Neural progenitor cell (in vitro differentiated cells): Measurements from ENCODE around the gene OSCP1. TPM values are rescaled to one million over a fixed set of nuclear protein-coding genes. Genes with fewer than 3 reads are reported as not detected.

Source experiments
- DNase-seq: peaks from one replicate; pipeline ENCODE4 v3.0.0-alpha.2; 2016; ENCODE audit warnings: low spot score
- H2AFZ ChIP-seq: fragments of 200-600 bp; sonication (generic); replicated peaks from 2 replicates; pipeline ENCODE4 v1.6.1; 2016; ENCODE audit warnings: antibody characterized with exemption
- H3F3A ChIP-seq: fragments of 200-600 bp; sonication (generic); 2 replicates; pipeline ENCODE4 v1.6.1; 2016; ENCODE audit warnings: antibody characterized with exemption, low read depth
- H3K27ac ChIP-seq: fragments of 200-600 bp; sonication (generic); 2 replicates; pipeline ENCODE4 v1.5.1; 2016; ENCODE audit warnings: mild to moderate bottlenecking
- H3K27me3 ChIP-seq: fragments of 200-600 bp; sonication (generic); 2 replicates; pipeline ENCODE4 v1.6.1; 2016; ENCODE audit warnings: mild to moderate bottlenecking, moderate library complexity
- H3K36me3 ChIP-seq: fragments of 200-600 bp; sonication (generic); 2 replicates; pipeline ENCODE4 v1.5.1; 2016
- H3K4me1 ChIP-seq: fragments of 200-600 bp; sonication (generic); 2 replicates; pipeline ENCODE4 v1.6.1; 2016; ENCODE audit warnings: mixed run types
- H3K4me2 ChIP-seq: fragments of 200-600 bp; sonication (generic); 2 replicates; pipeline ENCODE4 v1.6.1; 2016
- H3K4me3 ChIP-seq: fragments of 200-600 bp; sonication (generic); 2 replicates; pipeline ENCODE4 v1.5.1; 2016
- H3K79me2 ChIP-seq: fragments of 200-600 bp; sonication (generic); 2 replicates; pipeline ENCODE4 v1.6.1; 2016; ENCODE audit warnings: low read depth
- H3K9ac ChIP-seq: fragments of 200-600 bp; sonication (generic); 2 replicates; pipeline ENCODE4 v1.6.1; 2016
- H3K9me3 ChIP-seq: fragments of 200-600 bp; sonication (generic); 2 replicates; pipeline ENCODE4 v1.5.1; 2016; ENCODE audit warnings: low read depth
- H4K20me1 ChIP-seq: fragments of 200-600 bp; sonication (generic); 2 replicates; pipeline ENCODE4 v1.6.1; 2016; ENCODE audit warnings: low read depth
- H3K27ac Mint-ChIP-seq: 3 replicates; pipeline ENCODE4 v1.8.0; 2021; ENCODE audit warnings: mixed read lengths
- H3K27me3 Mint-ChIP-seq: 2 replicates; pipeline ENCODE4 v1.8.0; 2022; ENCODE audit warnings: low read depth, mild to moderate bottlenecking, inconsistent platforms, moderate library complexity, mixed read lengths; ENCODE audit not compliant: insufficient read depth
- H3K36me3 Mint-ChIP-seq: 3 replicates; pipeline ENCODE4 v1.8.0; 2021; ENCODE audit warnings: mixed read lengths
- H3K4me1 Mint-ChIP-seq: 3 replicates; pipeline ENCODE4 v1.8.0; 2021; ENCODE audit warnings: mixed read lengths
- H3K4me3 Mint-ChIP-seq: 3 replicates; pipeline ENCODE4 v1.8.0; 2021; ENCODE audit warnings: mild to moderate bottlenecking, moderate library complexity, mixed read lengths
- H3K9me3 Mint-ChIP-seq: 3 replicates; pipeline ENCODE4 v1.8.0; 2020; ENCODE audit warnings: mixed read lengths
- CTCF ChIP-seq: fragments of 200-600 bp; sonication (generic); IDR thresholded peaks from 2 replicates; pipeline ENCODE4 v1.5.1; 2017; ENCODE audit warnings: antibody characterized with exemption, mild to moderate bottlenecking
- EZH2 ChIP-seq: fragments of 200-600 bp; sonication (generic); IDR thresholded peaks from 2 replicates; pipeline ENCODE4 v1.6.1; 2017; ENCODE audit warnings: antibody characterized with exemption, mild to moderate bottlenecking, moderate library complexity
- EZH2phosphoT487 ChIP-seq: fragments of 200-600 bp; sonication (generic); IDR thresholded peaks from 2 replicates; pipeline ENCODE4 v1.6.1; 2017; ENCODE audit warnings: antibody characterized with exemption
- total RNA-seq: library from RNA; depleted of rRNA; stranded (reverse); fragments of >200 nt; gene quantifications from 2 replicates; pipeline ENCODE4 v1.2.3, GENCODE V29; 2015; ENCODE audit warnings: low replicate concordance

Gene OSCP1
- total RNA-seq, 1 donor from 2014 or later, result 7.8 TPM

- Histone ChIP-seq H3K79me2 (no peaks in the 10 kb centered on the region), H3K27ac (peak overlapping the region; percentile 69), H3K4me1 (no peaks in the 10 kb centered on the region), H3K4me3 (peak overlapping the region; percentile 58), H3F3A (peaks cover 11% of the 10 kb centered on the region), H3K27me3 (no peaks in the 10 kb centered on the region), H3K9me3 (no peaks in the 10 kb centered on the region), H4K20me1 (no peaks in the 10 kb centered on the region), H3K9ac (peak overlapping the region; percentile 46), H2AFZ (peak overlapping the region; percentile 60), H3K4me2 (peak overlapping the region; percentile 80), H3K36me3 (no peaks in the 10 kb centered on the region)
- peaks cover 4% of the 10 kb centered on the region for H3K36me3 Mint-ChIP-seq
- TF ChIP-seq EZH2phosphoT487 (no peak), CTCF (no peak), EZH2 (no peak)
- DNase-seq, result no peak
- peak overlapping the region; percentile 96 for H3K27ac Mint-ChIP-seq
- H3K27me3 Mint-ChIP-seq, result no peaks in the 10 kb centered on the region
- peak overlapping the region; percentile 96 for H3K4me3 Mint-ChIP-seq
- peaks cover 32% of the 10 kb centered on the region for H3K4me1 Mint-ChIP-seq
- no peaks in the 10 kb centered on the region for H3K9me3 Mint-ChIP-seq
Measured at GRCh38 chr1:36450919-36451305, 661 bp upstream of the OSCP1 start.

GRCh38 chr1:36448530-36449056 is 1.7 kb downstream of the OSCP1 start:
- peaks cover 8% of the 10 kb centered on the region for H3K4me1 ChIP-seq
- H2AFZ ChIP-seq, result no peak overlapping the region
- no peaks in the 10 kb centered on the region for H3K79me2 ChIP-seq
- H3K9ac ChIP-seq, result peak overlapping the region; percentile 10
- Mint-ChIP-seq H3K27me3 (no peaks in the 10 kb centered on the region), H3K27ac (no peak overlapping the region), H3K9me3 (no peaks in the 10 kb centered on the region), H3K36me3 (peaks cover 4% of the 10 kb centered on the region), H3K4me1 (peaks cover 37% of the 10 kb centered on the region), H3K4me3 (peak overlapping the region; percentile 96)
- no peaks in the 10 kb centered on the region for H4K20me1 ChIP-seq
- no peak overlapping the region for H3K27ac ChIP-seq
- H3K36me3 ChIP-seq, result no peaks in the 10 kb centered on the region
- no peak for DNase-seq
- H3F3A ChIP-seq, result peaks cover 17% of the 10 kb centered on the region
- H3K4me3 ChIP-seq, result no peak overlapping the region
- no peaks in the 10 kb centered on the region for H3K9me3 ChIP-seq
- H3K4me2 ChIP-seq, result no peak overlapping the region
- no peaks in the 10 kb centered on the region for H3K27me3 ChIP-seq
- TF ChIP-seq EZH2, result no peak
- TF ChIP-seq CTCF, result no peak
- no peak for TF ChIP-seq EZH2phosphoT487

- peaks cover 8% of the 10 kb centered on the region for H3K4me1 ChIP-seq
- no peaks in the 10 kb centered on the region for H3K79me2 ChIP-seq
- no peak overlapping the region for H3K4me3 Mint-ChIP-seq
- TF ChIP-seq CTCF, result no peak
- no peak for TF ChIP-seq EZH2
- no peak for TF ChIP-seq EZH2phosphoT487
- no peak overlapping the region for H3K9ac ChIP-seq
- peaks cover 17% of the 10 kb centered on the region for H3F3A ChIP-seq
- no peak overlapping the region for H3K4me2 ChIP-seq
- H3K4me1 Mint-ChIP-seq, result peaks cover 36% of the 10 kb centered on the region
- no peak for DNase-seq
- peaks cover 4% of the 10 kb centered on the region for H3K36me3 Mint-ChIP-seq
- no peaks in the 10 kb centered on the region for H3K36me3 ChIP-seq
- no peak overlapping the region for H3K27ac Mint-ChIP-seq
- no peak overlapping the region for H3K4me3 ChIP-seq
- no peaks in the 10 kb centered on the region for H3K9me3 ChIP-seq
- H3K27ac ChIP-seq, result no peak overlapping the region
- H2AFZ ChIP-seq, result no peak overlapping the region
- no peaks in the 10 kb centered on the region for H3K9me3 Mint-ChIP-seq
- H3K27me3 Mint-ChIP-seq, result no peaks in the 10 kb centered on the region
- H4K20me1 ChIP-seq, result no peaks in the 10 kb centered on the region
- H3K27me3 ChIP-seq, result no peaks in the 10 kb centered on the region
Measured at GRCh38 chr1:36447450-36447849, 2.8 kb downstream of the OSCP1 start.
